HepG2 (cell line): Measurements from ENCODE around the gene P2RY8. TPM values are rescaled to one million over a fixed set of nuclear protein-coding genes. Genes with fewer than 3 reads are reported as not detected.

Experiments
- ATAC-seq: fragments of 200-7000 bp; cut with Tn5 transposase; 3 replicates; pipeline ENCODE4 v1.9.1; 2020; ENCODE audit warnings: mild to moderate bottlenecking, moderate library complexity
- BruUV-seq: library from RNA; stranded (reverse); fragments of 400-500 nt; replicated peaks from 2 replicates; lab custom pipeline; 2021; lab: Mats Ljungman, UMichigan
- CTCF ChIA-PET: fragments of 300-600 bp; formaldehyde crosslinking; extraction: SDS; loops from one replicate; lab custom pipeline; 2021; ENCODE audit warnings: low total read pairs, inconsistent platforms, low intra/inter-chr PET ratio; lab: Yijun Ruan, JAX
- POLR2A ChIA-PET: fragments of 350-600 bp; sonication (Branson Sonifier 250); formaldehyde crosslinking; loops from one replicate; lab custom pipeline; 2020; ENCODE audit warnings: antibody characterized with exemption, inconsistent platforms; lab: Yijun Ruan, JAX
- DNase-seq: peaks from one replicate; pipeline ENCODE4 v3.0.0-alpha.2; 2015; ENCODE audit warnings: low spot score
- FAIRE-seq: peaks from 3 replicates; lab custom pipeline; 2011; peaks lifted over from hg19 to GRCh38; lab: Jason Lieb, UNC
- H2AFZ ChIP-seq: one replicate; pipeline ENCODE4 v1.6.1; 2011; ENCODE audit warnings: low read length, inconsistent platforms
- H3K27ac ChIP-seq: fragments of 300-600 bp; 3 replicates; pipeline ENCODE4 v1.8.0; 2011; ENCODE audit warnings: mixed run types, mild to moderate bottlenecking, mixed read lengths, low read length, inconsistent platforms; ENCODE audit not compliant: insufficient read depth; ENCODE audit errors: extremely low read length
- H3K27me3 ChIP-seq, 2 experiments: fragments of 200-600 bp in 1 of 2; 2 replicates in 1 of 2; 3 replicates in 1 of 2; pipeline versions ENCODE4 v1.6.0 to v1.8.0; 2011; ENCODE audit warnings: low read length in 2 of 2, mild to moderate bottlenecking in 2 of 2, moderate library complexity in 2 of 2, inconsistent platforms in 1 of 2; ENCODE audit not compliant: insufficient read depth in 2 of 2, control insufficient read depth in 1 of 2
- H3K36me3 ChIP-seq, 2 experiments: fragments of 200-600 bp in 1 of 2; replicated peaks in 1 of 2; 2 replicates in 1 of 2; 3 replicates in 1 of 2; pipeline versions ENCODE4 v1.5.1 to v1.8.0; 2011; ENCODE audit warnings: low read length in 2 of 2, inconsistent platforms in 1 of 2; ENCODE audit not compliant: insufficient read depth in 2 of 2, control insufficient read depth in 1 of 2
- H3K4me1 ChIP-seq: 2 replicates; pipeline ENCODE4 v1.5.1; 2012; ENCODE audit warnings: low read length, inconsistent platforms; ENCODE audit not compliant: insufficient read depth
- H3K4me2 ChIP-seq: 2 replicates; pipeline ENCODE4 v1.6.0; 2011; ENCODE audit warnings: low read depth, low read length, inconsistent platforms
- H3K4me3 ChIP-seq, 3 experiments: fragments of 200-600 bp in 1 of 3; sonication (generic), shearing (Covaris generic) in 1 of 3; replicated peaks in 1 of 3; 2 replicates each; pipeline ENCODE4 v1.5.1; 2011 to 2016; ENCODE audit warnings: low read length in 3 of 3, inconsistent platforms in 2 of 3, low read depth in 2 of 3, mild to moderate bottlenecking in 2 of 3, control low read depth in 1 of 3, mixed read lengths in 1 of 3; ENCODE audit not compliant: insufficient read depth in 1 of 3
- H3K79me2 ChIP-seq: one replicate; pipeline ENCODE4 v1.6.1; 2011; ENCODE audit warnings: low read length, inconsistent platforms; ENCODE audit not compliant: insufficient read depth
- H3K9ac ChIP-seq: 2 replicates; pipeline ENCODE4 v1.6.0; 2011; ENCODE audit warnings: mild to moderate bottlenecking, low read depth, low read length, inconsistent platforms; ENCODE audit not compliant: insufficient read depth
- H3K9me3 ChIP-seq: 2 replicates; pipeline ENCODE4 v1.5.1; 2012; ENCODE audit warnings: mild to moderate bottlenecking, low read length
- H4K20me1 ChIP-seq: 2 replicates; pipeline ENCODE4 v1.6.0; 2011; ENCODE audit warnings: inconsistent platforms, mild to moderate bottlenecking, low read length, moderate library complexity; ENCODE audit not compliant: insufficient read depth
- ARID2 ChIP-seq: sonication (generic); formaldehyde crosslinking; IDR thresholded peaks from 2 replicates; pipeline ENCODE4 v1.8.1; 2022; ENCODE audit warnings: mild to moderate bottlenecking, missing genetic modification reagents, borderline replicate concordance
- ARNT ChIP-seq: fragments of 450-650 bp; IDR thresholded peaks from 2 replicates; pipeline ENCODE4 v1.6.1; 2017
- HOXA3 ChIP-seq: sonication (generic); formaldehyde crosslinking; IDR thresholded peaks from 2 replicates; pipeline ENCODE4 v1.5.0; 2020; ENCODE audit warnings: missing genetic modification reagents
- MIER2 ChIP-seq: IDR thresholded peaks from 2 replicates; pipeline ENCODE4 v1.6.1; 2016; ENCODE audit warnings: missing biosample characterization, missing genetic modification reagents
- MYC ChIP-seq: sonication (generic); formaldehyde crosslinking; IDR thresholded peaks from 2 replicates; pipeline ENCODE4 v1.9.0; 2021; ENCODE audit warnings: missing genetic modification reagents, borderline replicate concordance
- POLR2A ChIP-seq, 2 experiments: IDR thresholded peaks; 2 replicates each; pipeline ENCODE4 v1.6.1; 2011; ENCODE audit warnings: low read depth in 2 of 2, low read length in 2 of 2, mild to moderate bottlenecking in 1 of 2, moderate library complexity in 1 of 2; ENCODE audit not compliant: insufficient read depth in 1 of 2
- POLR2AphosphoS5 ChIP-seq: IDR thresholded peaks from 2 replicates; pipeline ENCODE4 v1.6.1; 2012; ENCODE audit warnings: low read depth, low read length
- THAP11 ChIP-seq: IDR thresholded peaks from 2 replicates; pipeline ENCODE4 v1.6.1; 2016; ENCODE audit warnings: missing biosample characterization, missing genetic modification reagents
- XRCC5 ChIP-seq: fragments of 200-400 bp; formaldehyde crosslinking; optimal IDR thresholded peaks from 2 replicates; pipeline ENCODE3; 2017; ENCODE audit warnings: mild to moderate bottlenecking, low read length
- ZBTB38 ChIP-seq: sonication (generic); formaldehyde crosslinking; IDR thresholded peaks from 2 replicates; pipeline ENCODE4 v1.5.1; 2020; ENCODE audit warnings: mild to moderate bottlenecking, missing genetic modification reagents
- ZFX ChIP-seq: sonication (generic); formaldehyde crosslinking; IDR thresholded peaks from 2 replicates; pipeline ENCODE4 v1.4.0; 2020; ENCODE audit warnings: mild to moderate bottlenecking, low read depth, missing genetic modification reagents, moderate library complexity
- ZMYM3 ChIP-seq: sonication (generic); formaldehyde crosslinking; IDR thresholded peaks from 2 replicates; pipeline ENCODE4 v1.5.1; 2020; ENCODE audit warnings: mild to moderate bottlenecking, missing genetic modification reagents
- ZNF12 ChIP-seq: sonication (generic); formaldehyde crosslinking; IDR thresholded peaks from 2 replicates; pipeline ENCODE4 v1.5.0; 2020; ENCODE audit warnings: missing genetic modification reagents
- ZNF879 ChIP-seq: sonication (generic); formaldehyde crosslinking; IDR thresholded peaks from 2 replicates; pipeline ENCODE4 v1.8.1; 2023; ENCODE audit warnings: missing genetic modification reagents
- WGBS: methylation state at CpG from one replicate; pipeline ENCODE4 v1.1.6; 2017; ENCODE audit warnings: low lambda C conversion rate; 5-methylcytosine and 5-hydroxymethylcytosine counted together
- in situ Hi-C: cut with HindIII; loops from 2 replicates; pipeline ENCODE4 v1.10.0; 2017; ENCODE audit warnings: low pct_unique_long_range_greater_than_20kb; ENCODE audit not compliant: extremely low pct_ligation_motif_present
- intact Hi-C: fragments of 100-400 bp; cut with micrococcal nuclease; formaldehyde crosslinking; loops from one replicate; pipeline ENCODE4 v1.10.0; 2022; ENCODE audit not compliant: unreplicated experiment
- polyA plus RNA-seq, 8 experiments: library from polyadenylated mRNA; depleted of rRNA in 3 of 8; stranded (reverse) in 7 of 8; unstranded in 1 of 8; fragments of >200 nt; fragmentation: Illumina TruSeq in 4 of 8; extraction: Trizol in 4 of 8; gene quantifications; 2 replicates each; pipeline versions ENCODE4 v1.2.1 to v1.2.3, GENCODE V29; 2011 to 2016; ENCODE audit warnings: low read depth in 4 of 8, missing spikeins in 1 of 8, mixed read lengths in 1 of 8; ENCODE audit not compliant: insufficient read depth in 1 of 8
- total RNA-seq, 5 experiments: library from RNA; depleted of rRNA; stranded (reverse); fragments of >200 nt; fragmentation: Illumina TruSeq; extraction: Trizol; gene quantifications; 2 replicates each; pipeline ENCODE4 v1.2.3, GENCODE V29; 2016; ENCODE audit warnings: low read depth in 1 of 5
- TF ChIP-seq, protein P1 (sequence below): sonication (generic); formaldehyde crosslinking; IDR thresholded peaks from 2 replicates; pipeline ENCODE4 v1.4.0; 2020; ENCODE audit warnings: missing genetic modification reagents
- TF ChIP-seq, protein P2 (sequence below): sonication (generic); formaldehyde crosslinking; IDR thresholded peaks from 2 replicates; pipeline ENCODE4 v1.4.0; 2020; ENCODE audit warnings: missing genetic modification reagents, borderline replicate concordance

Gene P2RY8
- total and polyA plus RNA-seq, 2 of the 13 experiments (the other 11 are each of a cell fraction or from before 2014, with no cell fraction given) = 1.0 to 1.3 TPM

DNA sequence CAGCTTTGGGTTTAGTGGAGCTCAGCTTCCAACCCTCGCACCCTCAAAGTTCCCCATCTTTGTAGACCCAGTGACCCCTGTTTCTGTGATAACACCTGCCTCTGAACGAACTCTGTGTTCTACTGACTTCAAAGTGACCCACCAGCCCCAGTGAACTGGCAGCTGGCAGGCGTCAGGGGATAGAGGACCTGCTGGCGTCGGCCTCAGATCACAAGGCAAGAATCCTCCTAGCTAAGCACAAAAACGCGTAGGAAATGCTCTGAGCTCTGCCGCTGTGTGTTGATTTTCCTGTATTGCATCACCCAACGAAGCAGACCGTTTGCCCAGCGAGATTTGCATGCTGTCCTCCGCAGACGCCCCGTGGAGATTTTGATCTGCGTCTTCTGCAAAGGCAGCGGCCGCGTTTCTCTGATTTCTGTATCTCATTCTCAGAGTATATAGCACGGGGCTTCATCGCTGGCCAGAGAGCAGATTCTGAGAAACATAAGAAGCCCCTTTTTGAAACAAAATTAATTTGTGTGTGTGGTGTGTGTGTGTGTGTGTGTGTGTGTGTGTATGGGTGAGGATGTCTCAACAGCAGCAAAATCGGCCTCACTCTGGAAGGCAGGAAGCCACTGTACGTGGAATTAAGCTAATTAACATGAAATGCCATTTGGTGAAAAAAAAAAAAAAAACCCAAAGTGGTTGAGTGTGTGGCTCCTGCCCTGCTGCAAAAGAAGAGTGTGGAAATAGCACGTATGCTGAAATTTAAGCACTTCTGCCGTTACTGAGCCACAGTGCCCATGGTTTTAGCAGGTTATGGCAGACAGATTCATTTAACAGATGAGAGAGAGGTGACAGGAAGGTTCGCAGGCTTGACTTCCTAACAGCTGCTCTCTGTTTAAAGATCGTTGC is 55.1 kb downstream of the P2RY8 start:
- in situ Hi-C loops (no loop called here), intact Hi-C loops (loop anchor here (1.0 kb wide), 1 partner anchor 55 kb away; the partner anchor contains the start of gene P2RY8)
- peak overlapping the region; percentile 66 for H3K9ac ChIP-seq
- 6% methylated on average over 17 of the region's 26 CpGs for WGBS
- POLR2A ChIA-PET = no interaction called here
- H2AFZ ChIP-seq = no peak overlapping the region
- CTCF ChIA-PET = no interaction called here
- BruUV-seq = TSS peak; percentile 100
- DNase-seq (peak; percentile 95), FAIRE-seq (peak; percentile 95), ATAC-seq (peak; percentile 97)
- H3K36me3 ChIP-seq = no peaks in the 10 kb centered on the region
- peak overlapping the region; percentile 93 for H3K4me2 ChIP-seq
- peaks cover 30% of the 10 kb centered on the region for H3K4me1 ChIP-seq
- H3K4me3 ChIP-seq = peak overlapping the region; percentile 46 to 56 (median 48)
- H3K27ac ChIP-seq = peak overlapping the region; percentile 60
- H3K9me3 ChIP-seq = no peaks in the 10 kb centered on the region
- H3K79me2 ChIP-seq = no peaks in the 10 kb centered on the region
- no peaks in the 10 kb centered on the region for H4K20me1 ChIP-seq
- no peaks in the 10 kb centered on the region for H3K27me3 ChIP-seq
- TF ChIP-seq ZNF879 (no peak), XRCC5 (peak; percentile 20), POLR2AphosphoS5 (peak; percentile 38; the same call in 1 of the 2 replicates), MYC (CRISPR knock-in tag) (peak; percentile 37; the same call in 1 of the 2 replicates), ZNF12 (peak; percentile 80; the same call in 1 of the 2 replicates), POLR2A (IDR thresholded peaks at IDR 0.05; ENCODE audit: insufficient read depth in 1 of 2, low read depth in 2 of 2, low read length in 2 of 2) (peak in 1 of 2 experiments; percentile 44; a peak in 1 of 4 replicates), THAP11 (CRISPR knock-in tag) (peak; percentile 64), HOXA3 (CRISPR knock-in tag) (peak; percentile 85), ZMYM3 (peak; percentile 69), ARNT (no peak), ZFX (CRISPR knock-in tag) (peak; percentile 18; the same call in 1 of the 2 replicates), MIER2 (CRISPR knock-in tag) (0 out of 2 replicates have a peak, but pooled peaks have one; percentile 24), ARID2 (CRISPR knock-in tag) (0 out of 2 replicates have a peak, but pooled peaks have one; percentile 69), ZBTB38 (CRISPR knock-in tag) (0 out of 2 replicates have a peak, but pooled peaks have one; percentile 35)
- TF ChIP-seq, protein P1, sequence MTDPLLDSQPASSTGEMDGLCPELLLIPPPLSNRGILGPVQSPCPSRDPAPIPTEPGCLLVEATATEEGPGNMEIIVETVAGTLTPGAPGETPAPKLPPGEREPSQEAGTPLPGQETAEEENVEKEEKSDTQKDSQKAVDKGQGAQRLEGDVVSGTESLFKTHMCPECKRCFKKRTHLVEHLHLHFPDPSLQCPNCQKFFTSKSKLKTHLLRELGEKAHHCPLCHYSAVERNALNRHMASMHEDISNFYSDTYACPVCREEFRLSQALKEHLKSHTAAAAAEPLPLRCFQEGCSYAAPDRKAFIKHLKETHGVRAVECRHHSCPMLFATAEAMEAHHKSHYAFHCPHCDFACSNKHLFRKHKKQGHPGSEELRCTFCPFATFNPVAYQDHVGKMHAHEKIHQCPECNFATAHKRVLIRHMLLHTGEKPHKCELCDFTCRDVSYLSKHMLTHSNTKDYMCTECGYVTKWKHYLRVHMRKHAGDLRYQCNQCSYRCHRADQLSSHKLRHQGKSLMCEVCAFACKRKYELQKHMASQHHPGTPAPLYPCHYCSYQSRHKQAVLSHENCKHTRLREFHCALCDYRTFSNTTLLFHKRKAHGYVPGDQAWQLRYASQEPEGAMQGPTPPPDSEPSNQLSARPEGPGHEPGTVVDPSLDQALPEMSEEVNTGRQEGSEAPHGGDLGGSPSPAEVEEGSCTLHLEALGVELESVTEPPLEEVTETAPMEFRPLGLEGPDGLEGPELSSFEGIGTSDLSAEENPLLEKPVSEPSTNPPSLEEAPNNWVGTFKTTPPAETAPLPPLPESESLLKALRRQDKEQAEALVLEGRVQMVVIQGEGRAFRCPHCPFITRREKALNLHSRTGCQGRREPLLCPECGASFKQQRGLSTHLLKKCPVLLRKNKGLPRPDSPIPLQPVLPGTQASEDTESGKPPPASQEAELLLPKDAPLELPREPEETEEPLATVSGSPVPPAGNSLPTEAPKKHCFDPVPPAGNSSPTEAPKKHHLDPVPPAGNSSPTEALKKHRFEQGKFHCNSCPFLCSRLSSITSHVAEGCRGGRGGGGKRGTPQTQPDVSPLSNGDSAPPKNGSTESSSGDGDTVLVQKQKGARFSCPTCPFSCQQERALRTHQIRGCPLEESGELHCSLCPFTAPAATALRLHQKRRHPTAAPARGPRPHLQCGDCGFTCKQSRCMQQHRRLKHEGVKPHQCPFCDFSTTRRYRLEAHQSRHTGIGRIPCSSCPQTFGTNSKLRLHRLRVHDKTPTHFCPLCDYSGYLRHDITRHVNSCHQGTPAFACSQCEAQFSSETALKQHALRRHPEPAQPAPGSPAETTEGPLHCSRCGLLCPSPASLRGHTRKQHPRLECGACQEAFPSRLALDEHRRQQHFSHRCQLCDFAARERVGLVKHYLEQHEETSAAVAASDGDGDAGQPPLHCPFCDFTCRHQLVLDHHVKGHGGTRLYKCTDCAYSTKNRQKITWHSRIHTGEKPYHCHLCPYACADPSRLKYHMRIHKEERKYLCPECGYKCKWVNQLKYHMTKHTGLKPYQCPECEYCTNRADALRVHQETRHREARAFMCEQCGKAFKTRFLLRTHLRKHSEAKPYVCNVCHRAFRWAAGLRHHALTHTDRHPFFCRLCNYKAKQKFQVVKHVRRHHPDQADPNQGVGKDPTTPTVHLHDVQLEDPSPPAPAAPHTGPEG (CRISPR knock-in tag) = 0 out of 2 replicates have a peak, but pooled peaks have one; percentile 41
- TF ChIP-seq, protein P2, sequence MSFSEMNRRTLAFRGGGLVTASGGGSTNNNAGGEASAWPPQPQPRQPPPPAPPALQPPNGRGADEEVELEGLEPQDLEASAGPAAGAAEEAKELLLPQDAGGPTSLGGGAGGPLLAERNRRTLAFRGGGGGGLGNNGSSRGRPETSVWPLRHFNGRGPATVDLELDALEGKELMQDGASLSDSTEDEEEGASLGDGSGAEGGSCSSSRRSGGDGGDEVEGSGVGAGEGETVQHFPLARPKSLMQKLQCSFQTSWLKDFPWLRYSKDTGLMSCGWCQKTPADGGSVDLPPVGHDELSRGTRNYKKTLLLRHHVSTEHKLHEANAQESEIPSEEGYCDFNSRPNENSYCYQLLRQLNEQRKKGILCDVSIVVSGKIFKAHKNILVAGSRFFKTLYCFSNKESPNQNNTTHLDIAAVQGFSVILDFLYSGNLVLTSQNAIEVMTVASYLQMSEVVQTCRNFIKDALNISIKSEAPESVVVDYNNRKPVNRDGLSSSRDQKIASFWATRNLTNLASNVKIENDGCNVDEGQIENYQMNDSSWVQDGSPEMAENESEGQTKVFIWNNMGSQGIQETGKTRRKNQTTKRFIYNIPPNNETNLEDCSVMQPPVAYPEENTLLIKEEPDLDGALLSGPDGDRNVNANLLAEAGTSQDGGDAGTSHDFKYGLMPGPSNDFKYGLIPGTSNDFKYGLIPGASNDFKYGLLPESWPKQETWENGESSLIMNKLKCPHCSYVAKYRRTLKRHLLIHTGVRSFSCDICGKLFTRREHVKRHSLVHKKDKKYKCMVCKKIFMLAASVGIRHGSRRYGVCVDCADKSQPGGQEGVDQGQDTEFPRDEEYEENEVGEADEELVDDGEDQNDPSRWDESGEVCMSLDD (CRISPR knock-in tag) = peak; percentile 75; the same call in 1 of the 2 replicates
